HL-60 (cell line): Measurements from ENCODE around the gene PLXDC2.

Experiments used
- CTCF ChIP-seq: IDR thresholded peaks from one replicate; pipeline ENCODE4 v1.5.1; 2011; ENCODE audit warnings: low read length, control low read depth, inconsistent platforms; ENCODE audit not compliant: insufficient read depth
- GABPA ChIP-seq: IDR thresholded peaks from 2 replicates; pipeline ENCODE4 v1.6.1; 2012; ENCODE audit warnings: low read depth

GRCh38 chr10:20330246-20330645 lies 514.0 kb downstream of the PLXDC2 start:
- TF ChIP-seq CTCF (no peak), GABPA (no peak)
